RWPE2 (cell line): Measurements from ENCODE around the gene FFAR1.
"Not testable (repeated sequence)": the region's sequence is repeated elsewhere in the genome, so short reads cannot be mapped to it uniquely, and the experiment has no call there.

Experiments used
- ATAC-seq: fragments of 200-7000 bp; cut with Tn5 transposase; 3 replicates; pipeline ENCODE4 v1.9.1; 2021; ENCODE audit warnings: low read depth
- DNase-seq: peaks from one replicate; pipeline ENCODE4 v3.0.0-alpha.2; 2020; ENCODE audit warnings: low spot score
- H3K27ac ChIP-seq: fragments of 450-650 bp; 2 replicates; pipeline ENCODE4 v1.5.1; 2017; ENCODE audit warnings: mild to moderate bottlenecking; ENCODE audit not compliant: poor library complexity, severe bottlenecking
- H3K27me3 ChIP-seq: fragments of 250-450 bp; sonication (Bioruptor Pico); 2 replicates; pipeline ENCODE4 v1.5.1; 2021; ENCODE audit warnings: mild to moderate bottlenecking, moderate library complexity; ENCODE audit not compliant: insufficient read depth, poor library complexity, severe bottlenecking
- H3K36me3 ChIP-seq: fragments of 250-450 bp; sonication (Bioruptor Pico); 2 replicates; pipeline ENCODE4 v1.5.1; 2020; ENCODE audit warnings: low read depth, mild to moderate bottlenecking, moderate library complexity
- H3K4me1 ChIP-seq: fragments of 250-450 bp; sonication (Bioruptor Pico); 2 replicates; pipeline ENCODE4 v1.5.1; 2021; ENCODE audit warnings: mild to moderate bottlenecking, moderate library complexity; ENCODE audit not compliant: insufficient read depth, poor library complexity, severe bottlenecking
- H3K4me3 ChIP-seq: fragments of 250-450 bp; sonication (Bioruptor Pico); 2 replicates; pipeline ENCODE4 v1.5.1; 2021; ENCODE audit warnings: mild to moderate bottlenecking, moderate library complexity; ENCODE audit not compliant: severe bottlenecking
- H3K9me3 ChIP-seq: fragments of 250-450 bp; sonication (Bioruptor Pico); 2 replicates; pipeline ENCODE4 v1.5.1; 2021; ENCODE audit warnings: mild to moderate bottlenecking, moderate library complexity; ENCODE audit not compliant: severe bottlenecking
- CTCF ChIP-seq: fragments of 450-650 bp; IDR thresholded peaks from one replicate; pipeline ENCODE4 v1.5.1; 2017; ENCODE audit warnings: mild to moderate bottlenecking, moderate library complexity; ENCODE audit not compliant: poor library complexity, severe bottlenecking

The FFAR1 gene

DNA sequence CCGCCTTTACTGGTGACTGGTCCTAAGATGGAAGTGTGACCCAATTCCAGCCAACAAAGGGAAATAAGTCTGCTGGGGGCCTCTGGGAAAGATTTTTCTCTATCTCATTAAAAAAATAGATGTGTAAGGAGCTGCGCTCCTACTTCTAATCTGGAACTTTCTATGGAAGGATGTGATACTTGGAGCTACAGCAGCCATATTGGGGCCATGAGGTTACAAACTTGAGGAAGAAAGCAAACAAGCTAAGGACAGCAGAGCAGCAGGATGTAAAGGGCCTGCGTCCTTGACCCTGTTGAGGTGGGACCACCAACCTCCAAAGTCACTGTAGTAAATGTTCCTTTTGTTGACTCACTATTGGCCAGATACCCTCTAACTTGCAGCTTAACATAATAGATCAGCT, 30.7 kb downstream of the FFAR1 start:
- Histone ChIP-seq H3K9me3 (no peaks in the 10 kb centered on the region), H3K4me3 (no peak overlapping the region), H3K4me1 (no peaks in the 10 kb centered on the region), H3K36me3 (no peaks in the 10 kb centered on the region), H3K27me3 (no peaks in the 10 kb centered on the region), H3K27ac (no peak overlapping the region)
- TF ChIP-seq CTCF = no peak
- DNase-seq = peak; percentile 0
- ATAC-seq = no peak

DNA sequence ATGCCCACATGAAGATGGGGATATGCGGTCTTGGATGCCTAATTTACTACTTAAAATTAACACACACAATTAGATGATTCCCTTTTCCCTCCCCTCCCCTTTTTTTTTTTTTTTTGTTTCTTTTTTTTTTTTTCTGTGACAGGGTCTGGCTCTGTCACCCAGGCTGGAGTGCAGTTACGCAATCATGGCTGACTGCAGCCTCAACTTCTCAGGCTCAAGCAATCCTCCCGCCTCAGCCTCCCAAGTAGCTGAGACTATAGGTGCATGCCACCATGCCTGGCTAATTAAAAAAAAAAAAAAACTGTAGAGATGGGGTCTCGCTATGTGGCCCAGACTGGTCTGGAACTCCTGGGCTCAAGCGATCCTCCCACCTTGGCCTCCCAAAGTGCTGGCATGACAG, 31.8 kb downstream of the FFAR1 start:
- not testable (repeated sequence) for H3K36me3 ChIP-seq, H3K27me3 ChIP-seq, H3K9me3 ChIP-seq, H3K4me1 ChIP-seq, H3K4me3 ChIP-seq, ATAC-seq, H3K27ac ChIP-seq
- peak; percentile 2 for DNase-seq

DNA sequence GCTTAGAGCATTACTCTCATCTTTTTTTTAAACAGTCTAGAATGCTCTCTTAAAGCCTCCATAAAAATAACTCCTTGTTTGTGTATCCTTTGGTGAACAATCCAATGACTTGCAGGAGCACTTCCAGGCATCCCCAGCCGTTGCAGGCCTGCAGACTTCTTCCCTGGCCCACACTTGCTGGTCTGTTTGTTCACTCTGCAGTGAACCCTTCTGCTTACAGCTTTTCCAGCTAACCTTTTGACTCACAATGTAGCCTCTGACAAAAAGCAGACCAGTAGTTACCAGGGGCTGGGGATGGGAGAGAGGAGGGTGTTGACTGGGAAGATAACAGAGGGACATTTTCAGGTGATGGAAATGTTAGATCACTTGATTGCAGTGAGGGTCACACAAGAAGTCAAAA, 32.3 kb downstream of the FFAR1 start:
- DNase-seq (peak; percentile 2), ATAC-seq (no peak)
- TF ChIP-seq CTCF = no peak
- peaks cover 2% of the 10 kb centered on the region for H3K9me3 ChIP-seq
- H3K27ac ChIP-seq = no peak overlapping the region
- H3K36me3 ChIP-seq = no peaks in the 10 kb centered on the region
- no peaks in the 10 kb centered on the region for H3K4me1 ChIP-seq
- H3K4me3 ChIP-seq = no peak overlapping the region
- no peaks in the 10 kb centered on the region for H3K27me3 ChIP-seq

GRCh38 chr19:35380450-35381124, 32.9 kb downstream of the FFAR1 start:
- no peak for ATAC-seq

GRCh38 chr19:35381318-35381717, 33.6 kb downstream of the FFAR1 start:
- no peak overlapping the region for H3K4me3 ChIP-seq
- DNase-seq = peak; percentile 13
- peaks cover 9% of the 10 kb centered on the region for H3K9me3 ChIP-seq
- H3K27ac ChIP-seq = no peak overlapping the region
- no peaks in the 10 kb centered on the region for H3K4me1 ChIP-seq
- no peak for ATAC-seq
- no peaks in the 10 kb centered on the region for H3K27me3 ChIP-seq
- H3K36me3 ChIP-seq = no peaks in the 10 kb centered on the region
- TF ChIP-seq CTCF = no peak

More at GRCh38 chr19:35380450-35381124, 32.9 kb downstream of the FFAR1 start:
- Histone ChIP-seq H3K27ac (no peak overlapping the region), H3K36me3 (no peaks in the 10 kb centered on the region), H3K4me3 (no peak overlapping the region), H3K4me1 (no peaks in the 10 kb centered on the region), H3K9me3 (peaks cover 3% of the 10 kb centered on the region), H3K27me3 (no peaks in the 10 kb centered on the region)
- DNase-seq = peak; percentile 10
- no peak for TF ChIP-seq CTCF
